GM23248 (cell line): ENCODE results near the gene RPS6KA5. TPM values are rescaled to one million over a fixed set of nuclear protein-coding genes. Genes with fewer than 3 reads are reported as not detected.
"Not testable (repeated sequence)": the region's sequence is repeated elsewhere in the genome, so short reads cannot be mapped to it uniquely, and the experiment has no call there.

Source experiments
- DNase-seq: peaks from one replicate; pipeline ENCODE4 v3.0.0-alpha.2; 2015
- H2AFZ ChIP-seq: fragments of 200-600 bp; sonication (generic); 2 replicates; pipeline ENCODE4 v1.6.1; 2016; ENCODE audit warnings: antibody characterized with exemption
- H3F3A ChIP-seq: fragments of 200-600 bp; sonication (generic); 2 replicates; pipeline ENCODE4 v1.6.1; 2016; ENCODE audit warnings: mild to moderate bottlenecking, antibody characterized with exemption, mixed run types; ENCODE audit not compliant: insufficient read depth
- H3K27ac ChIP-seq: fragments of 200-600 bp; sonication (generic); 2 replicates; pipeline ENCODE4 v1.5.1; 2016; ENCODE audit warnings: mild to moderate bottlenecking
- H3K27me3 ChIP-seq: fragments of 200-600 bp; sonication (generic); replicated peaks from 2 replicates; pipeline ENCODE4 v1.6.1; 2016; ENCODE audit warnings: mild to moderate bottlenecking; ENCODE audit not compliant: insufficient read depth
- H3K36me3 ChIP-seq: fragments of 200-600 bp; sonication (generic); 2 replicates; pipeline ENCODE4 v1.6.1; 2016; ENCODE audit warnings: low read depth, mild to moderate bottlenecking
- H3K4me1 ChIP-seq: fragments of 200-600 bp; sonication (generic); 2 replicates; pipeline ENCODE4 v1.6.1; 2016; ENCODE audit warnings: mild to moderate bottlenecking; ENCODE audit not compliant: insufficient read depth
- H3K4me2 ChIP-seq: fragments of 200-600 bp; sonication (generic); one replicate; pipeline ENCODE4 v1.6.1; 2016; ENCODE audit warnings: mild to moderate bottlenecking; ENCODE audit not compliant: unreplicated experiment
- H3K4me3 ChIP-seq: fragments of 200-600 bp; sonication (generic); 2 replicates; pipeline ENCODE4 v1.5.1; 2016; ENCODE audit warnings: mild to moderate bottlenecking
- H3K79me2 ChIP-seq: fragments of 200-600 bp; sonication (generic); 2 replicates; pipeline ENCODE4 v1.6.1; 2016; ENCODE audit warnings: mild to moderate bottlenecking; ENCODE audit not compliant: insufficient read depth
- H3K9ac ChIP-seq: fragments of 200-600 bp; sonication (generic); 2 replicates; pipeline ENCODE4 v1.6.1; 2016; ENCODE audit warnings: mild to moderate bottlenecking
- H3K9me2 ChIP-seq: fragments of 200-600 bp; sonication (generic); 2 replicates; pipeline ENCODE4 v1.6.1; 2016; ENCODE audit warnings: mixed run types, mild to moderate bottlenecking, moderate library complexity; ENCODE audit not compliant: insufficient read depth
- H3K9me3 ChIP-seq: fragments of 200-600 bp; sonication (generic); one replicate; pipeline ENCODE4 v1.6.1; 2017; ENCODE audit warnings: low read depth
- H4K20me1 ChIP-seq: fragments of 200-600 bp; sonication (generic); 2 replicates; pipeline ENCODE4 v1.6.0; 2016; ENCODE audit not compliant: insufficient read depth
- EZH2 ChIP-seq: fragments of 200-600 bp; sonication (generic); IDR thresholded peaks from 2 replicates; pipeline ENCODE4 v1.6.1; 2018; ENCODE audit warnings: antibody characterized with exemption, mild to moderate bottlenecking; ENCODE audit not compliant: insufficient read depth, poor library complexity, severe bottlenecking
- EZH2phosphoT487 ChIP-seq: fragments of 200-600 bp; sonication (generic); IDR thresholded peaks from 2 replicates; pipeline ENCODE4 v1.6.1; 2018; ENCODE audit warnings: antibody characterized with exemption, moderate library complexity, mild to moderate bottlenecking, low read depth; ENCODE audit not compliant: insufficient read depth
- WGBS, 2 experiments: methylation state at CpG; one replicate each; pipeline ENCODE4 v1.1.6; 2015 to 2017; ENCODE audit warnings: low lambda C conversion rate in 2 of 2, low coverage in 1 of 2; ENCODE audit errors: missing lambda C conversion rate in 2 of 2; 5-methylcytosine and 5-hydroxymethylcytosine counted together
- in situ Hi-C: fragments of 300-500 bp; cut with MboI; formaldehyde crosslinking; loops from 2 replicates; pipeline ENCODE4 v1.15.0; 2020
- polyA plus RNA-seq: library from polyadenylated mRNA; unstranded; fragments of >200 nt; fragmentation: Nextera tagmentation; extraction: Ambion mirVana; gene quantifications from 2 replicates; pipeline ENCODE4 v1.2.1, GENCODE V29; 2016
- total RNA-seq: library from RNA; depleted of rRNA; stranded (reverse); fragments of >200 nt; shearing (Covaris generic); gene quantifications from 2 replicates; pipeline ENCODE4 v1.2.3, GENCODE V29; 2014

RPS6KA5 gene
- total and polyA plus RNA-seq, 2 experiments from 2014 or later = 0.54 to 1.2 TPM

DNA sequence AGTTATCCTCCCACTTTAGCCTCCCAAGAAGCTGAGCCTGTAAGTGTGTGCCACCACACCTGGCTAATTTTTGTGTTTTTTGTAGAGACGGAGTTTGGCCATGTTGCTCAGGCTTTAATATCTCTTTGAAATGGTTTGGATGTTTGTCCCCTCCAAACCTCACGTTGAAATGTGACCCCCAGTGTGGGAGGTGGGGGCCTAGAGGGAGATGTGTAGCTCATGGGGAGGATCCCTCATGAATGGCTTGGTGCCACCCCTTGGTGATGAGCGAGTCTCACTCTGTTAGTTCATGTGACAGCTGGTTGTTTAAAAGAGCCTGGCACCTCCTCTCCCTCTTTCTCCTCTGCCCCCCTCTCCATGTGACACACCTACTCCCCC lies 220.6 kb downstream of the RPS6KA5 start:
- DNase-seq = no peak
- Histone ChIP-seq H3K4me1 (peaks cover 8% of the 10 kb centered on the region; the same call in 1 of the 2 replicates), H2AFZ (no peak overlapping the region), H3K4me2 (no peak overlapping the region), H3K9me3 (no peaks in the 10 kb centered on the region), H3K9me2 (no peaks in the 10 kb centered on the region), H3K27ac (no peak overlapping the region), H4K20me1 (no peaks in the 10 kb centered on the region), H3F3A (0 out of 2 replicates have a peak, but pooled peaks cover 8% of the 10 kb centered on the region), H3K79me2 (no peaks in the 10 kb centered on the region), H3K27me3 (no peaks in the 10 kb centered on the region), H3K4me3 (no peak overlapping the region), H3K36me3 (no peaks in the 10 kb centered on the region), H3K9ac (no peak overlapping the region)
- in situ Hi-C loops = no loop called here
- TF ChIP-seq EZH2 = no peak
- no peak for TF ChIP-seq EZH2phosphoT487
- WGBS, 2 experiments = 80 to 89% methylated on average over 3 of the region's 3 CpGs

DNA sequence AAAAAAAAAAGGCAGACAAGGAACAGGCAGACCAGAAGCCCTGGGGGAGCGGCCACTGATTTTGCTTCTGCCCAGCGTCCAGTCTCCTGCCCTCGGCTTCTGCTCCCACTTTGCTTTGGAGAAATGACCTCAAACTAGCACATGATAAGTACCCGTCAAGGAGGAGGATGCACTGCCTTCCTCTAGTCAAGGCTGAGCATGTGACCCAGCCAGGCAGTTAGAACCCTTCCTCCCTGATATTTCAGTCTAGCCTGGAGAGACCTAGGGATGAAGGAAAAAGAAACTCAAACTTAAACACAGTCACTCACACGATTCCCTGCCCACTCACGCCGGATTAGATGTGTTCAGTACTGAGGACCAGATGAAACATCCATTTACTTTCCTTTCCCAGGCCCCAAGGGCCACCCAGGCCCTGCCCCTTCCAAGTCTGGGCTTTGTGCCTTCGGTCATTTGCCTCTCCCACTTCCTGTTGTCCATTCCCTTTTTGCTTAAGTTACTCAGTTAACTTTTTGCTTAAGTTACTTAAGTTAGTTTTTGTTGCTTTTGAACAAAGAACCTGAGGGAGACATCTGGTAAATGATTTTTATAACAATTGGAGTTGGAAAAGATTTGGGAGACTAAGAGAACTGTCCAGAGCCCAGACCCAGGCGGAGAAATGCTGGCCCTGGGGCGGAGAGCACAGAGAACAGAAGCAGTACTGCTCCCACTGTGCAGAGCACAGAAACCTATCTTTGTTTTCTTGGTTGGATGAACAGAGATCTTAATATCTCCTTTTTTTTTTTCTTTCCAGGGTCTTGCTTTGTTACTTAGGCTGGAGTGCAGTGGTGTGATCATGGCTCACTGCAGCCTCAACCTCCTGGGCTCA lies 221.2 kb downstream of the RPS6KA5 start:
- Histone ChIP-seq H3F3A (0 out of 2 replicates have a peak, but pooled peaks cover 8% of the 10 kb centered on the region), H3K9me2 (no peaks in the 10 kb centered on the region), H3K4me2 (peak overlapping the region; percentile 32), H3K36me3 (no peaks in the 10 kb centered on the region), H3K9ac (no peak overlapping the region), H3K9me3 (no peaks in the 10 kb centered on the region), H3K4me1 (peaks cover 8% of the 10 kb centered on the region; the same call in 1 of the 2 replicates), H3K27ac (no peak overlapping the region), H2AFZ (peak overlapping the region; percentile 40), H4K20me1 (no peaks in the 10 kb centered on the region), H3K27me3 (no peaks in the 10 kb centered on the region), H3K4me3 (0 out of 2 replicates have a peak overlapping the region, but pooled peaks have one; percentile 15), H3K79me2 (no peaks in the 10 kb centered on the region)
- peak; percentile 75 for DNase-seq
- in situ Hi-C loops = no loop called here
- TF ChIP-seq EZH2 (no peak), EZH2phosphoT487 (no peak)
- WGBS, 2 experiments = 40 to 41% methylated on average over 10 of the region's 10 CpGs

DNA sequence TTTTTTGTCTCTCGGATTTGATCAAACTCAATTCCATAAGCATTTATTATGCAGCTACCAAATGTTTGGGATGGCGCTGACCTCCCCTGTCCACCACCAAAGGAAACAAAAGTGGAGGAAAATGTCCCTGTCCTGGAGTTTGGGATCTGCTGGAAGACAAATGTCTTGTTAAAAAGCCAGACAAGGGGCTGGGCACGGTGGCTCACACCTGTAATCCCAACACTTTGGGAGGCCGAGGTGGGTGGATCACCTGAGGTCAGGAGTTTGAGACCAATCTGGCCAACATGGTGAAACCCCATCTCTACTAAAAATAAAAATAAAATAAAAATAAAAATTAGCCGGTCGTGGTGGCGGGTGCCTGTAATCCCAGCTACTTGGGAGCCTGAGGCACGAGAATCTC lies 221.9 kb downstream of the RPS6KA5 start:
- H3K9me2 ChIP-seq, H3K79me2 ChIP-seq, H3K4me1 ChIP-seq, H3K27ac ChIP-seq, H3K4me3 ChIP-seq, in situ Hi-C loops, H3K9ac ChIP-seq, H4K20me1 ChIP-seq, H3K27me3 ChIP-seq, H3F3A ChIP-seq, H2AFZ ChIP-seq, H3K4me2 ChIP-seq, H3K9me3 ChIP-seq, H3K36me3 ChIP-seq, DNase-seq: not testable (repeated sequence)
- 96% methylated on average over 8 of the region's 8 CpGs for WGBS, 2 experiments

DNA sequence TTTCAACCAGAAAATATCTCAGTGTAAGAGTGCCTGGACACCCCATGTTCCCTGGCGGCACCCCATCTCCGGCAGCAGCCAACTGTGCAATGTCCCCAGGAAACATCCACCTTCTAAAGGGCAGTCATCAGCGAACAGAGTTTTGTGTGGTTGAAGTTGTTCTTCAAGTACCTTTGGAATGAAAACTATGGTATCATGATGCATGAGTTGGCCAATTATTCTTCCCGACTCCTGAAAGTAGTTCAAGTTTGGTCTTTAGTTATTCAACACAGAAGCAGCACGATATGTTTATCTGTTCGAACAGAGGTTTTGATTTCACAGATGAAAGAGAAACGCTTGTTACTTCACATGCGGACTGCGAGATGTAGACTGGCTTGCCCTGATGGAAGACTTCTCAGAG lies 223.1 kb downstream of the RPS6KA5 start:
- no peaks in the 10 kb centered on the region for H3K9me3 ChIP-seq
- no peaks in the 10 kb centered on the region for H3K9me2 ChIP-seq
- peak; percentile 54 for DNase-seq
- H3K27me3 ChIP-seq = no peaks in the 10 kb centered on the region
- H3K4me2 ChIP-seq = no peak overlapping the region
- 0 out of 2 replicates have a peak, but pooled peaks cover 8% of the 10 kb centered on the region for H3F3A ChIP-seq
- H3K4me1 ChIP-seq = peaks cover 8% of the 10 kb centered on the region; the same call in 1 of the 2 replicates
- H2AFZ ChIP-seq = no peak overlapping the region
- no peaks in the 10 kb centered on the region for H4K20me1 ChIP-seq
- 76 to 87% methylated on average over 9 of the region's 9 CpGs for whole genome bisulfite sequencing, 2 experiments
- H3K79me2 ChIP-seq = no peaks in the 10 kb centered on the region
- TF ChIP-seq EZH2 = no peak
- TF ChIP-seq EZH2phosphoT487 = no peak
- no peak overlapping the region for H3K9ac ChIP-seq
- no peak overlapping the region for H3K27ac ChIP-seq
- H3K4me3 ChIP-seq = no peak overlapping the region
- in situ Hi-C loops = no loop called here
- no peaks in the 10 kb centered on the region for H3K36me3 ChIP-seq
